GM21526 (cell line): ENCODE data around the gene BET1L.
"Not testable (repeated sequence)": the region's sequence is repeated elsewhere in the genome, so short reads cannot be mapped to it uniquely, and the experiment has no call there.

Source experiments
- ATAC-seq: cut with Tn5 transposase; IDR thresholded peaks from one replicate; pipeline ENCODE4 v1.9.1; 2021; ENCODE audit warnings: moderate library complexity; ENCODE audit not compliant: unreplicated experiment, low FRiP score

BET1L gene, protein sequence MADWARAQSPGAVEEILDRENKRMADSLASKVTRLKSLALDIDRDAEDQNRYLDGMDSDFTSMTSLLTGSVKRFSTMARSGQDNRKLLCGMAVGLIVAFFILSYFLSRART

DNA sequence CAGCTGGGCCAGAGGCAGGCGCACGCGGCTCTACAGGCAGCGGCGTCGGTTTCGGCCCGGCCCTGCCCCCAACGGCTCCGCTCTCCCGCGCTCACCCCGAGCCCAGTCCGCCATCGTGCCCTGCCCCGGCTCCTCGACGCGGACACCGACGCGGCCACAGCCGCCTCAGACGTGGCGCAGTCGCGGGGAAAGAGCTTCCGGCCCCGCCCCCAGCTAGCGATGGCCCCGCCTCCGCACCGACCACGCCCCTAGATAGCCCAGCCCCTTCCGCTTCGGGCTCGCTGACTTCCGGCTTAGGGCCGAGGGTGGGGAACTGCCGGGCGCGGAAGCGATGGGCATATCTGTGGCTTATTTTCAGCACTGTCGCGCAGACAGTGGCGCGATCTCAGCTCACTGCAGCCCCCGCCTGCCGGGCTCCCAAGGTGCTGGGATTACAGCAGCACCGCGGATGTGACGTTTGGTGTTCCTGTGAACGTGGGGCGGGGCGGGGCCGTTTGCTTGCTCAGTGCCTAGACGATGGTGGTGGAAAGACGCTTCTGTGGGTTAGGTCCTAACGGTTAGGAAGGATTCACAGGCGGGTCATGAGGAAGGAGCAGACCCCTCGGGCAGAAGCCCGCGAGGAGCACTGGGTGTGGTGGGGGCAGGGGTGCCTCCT is at the start of gene BET1L, which contains the start of gene RIC8A:
Gene BET1L, minus strand, starts transcription at position 192 of the 655 bp plus-strand sequence. Its CDS starts 78 bp downstream, at position 114.
Gene RIC8A, plus strand, starts transcription at position 501 of the 655 bp plus-strand sequence. CDS start 1,147 bp downstream, outside the sequence.
- peak; percentile 69 for ATAC-seq

- ATAC-seq: no peak
Measured at GRCh38 chr11:255816-256215, 48.6 kb upstream of the BET1L start.

- ATAC-seq: no peak
Measured at GRCh38 chr11:255176-255575, 48.0 kb upstream of the BET1L start.

GRCh38 chr11:253886-254270 is 46.7 kb upstream of the BET1L start:
- ATAC-seq: no peak

DNA sequence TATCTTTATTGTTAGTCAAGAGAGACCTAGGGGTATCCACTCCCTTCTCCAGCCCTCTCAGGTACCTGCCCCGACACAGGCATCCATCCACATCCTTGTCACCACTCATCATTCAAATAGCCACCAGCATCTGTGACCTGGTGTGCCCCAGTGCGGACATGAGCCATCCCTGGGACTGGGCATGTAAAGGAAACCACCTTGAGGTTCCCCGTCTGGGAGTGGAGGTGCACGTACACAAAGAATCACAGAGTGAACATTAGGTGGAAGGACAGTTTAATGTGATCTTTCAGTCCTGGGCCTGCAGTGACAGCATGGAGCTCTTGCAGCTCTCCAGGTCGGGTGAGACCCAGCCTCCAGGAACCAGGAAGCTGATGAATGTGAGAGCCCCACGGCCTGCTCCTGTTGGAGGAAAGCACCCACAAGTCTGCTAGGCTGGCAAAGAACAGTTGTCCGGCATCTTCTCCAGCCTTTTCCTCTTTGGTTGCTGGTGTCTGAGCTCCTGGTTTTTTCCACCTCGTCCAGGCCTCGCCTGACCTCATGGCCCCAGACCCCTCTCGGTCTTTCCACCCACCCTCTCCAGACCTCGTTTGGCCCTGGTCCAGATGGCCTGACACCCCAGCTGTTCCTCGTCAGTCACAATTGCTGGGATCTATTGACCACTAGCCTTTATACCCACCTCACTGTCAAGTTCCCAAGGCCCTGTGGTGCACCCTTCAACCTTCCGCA is 46.1 kb upstream of the BET1L start:
- ATAC-seq: no peak

DNA sequence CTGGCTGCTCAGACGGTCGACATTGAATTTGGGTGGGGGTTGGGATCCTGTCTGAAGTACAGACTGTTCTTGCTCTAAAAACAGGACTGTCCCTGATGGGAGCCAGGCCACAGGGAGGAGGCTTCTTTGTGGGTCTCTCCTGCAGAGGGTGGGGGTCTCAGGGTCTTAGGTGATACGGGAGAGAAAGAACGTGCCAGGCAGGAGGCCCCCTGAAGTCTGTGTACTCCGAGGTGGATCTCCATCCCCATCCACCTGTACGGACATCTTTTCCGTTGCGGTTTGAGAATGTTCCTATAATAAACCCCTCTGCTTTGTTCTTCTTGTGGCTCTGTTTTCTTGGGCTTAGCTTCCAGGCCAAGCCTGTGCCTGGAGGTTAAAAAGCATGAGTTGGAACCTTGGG is 45.5 kb upstream of the BET1L start:
- no peak for ATAC-seq

- no peak for ATAC-seq
Measured at GRCh38 chr11:251550-251949, 44.4 kb upstream of the BET1L start.

DNA sequence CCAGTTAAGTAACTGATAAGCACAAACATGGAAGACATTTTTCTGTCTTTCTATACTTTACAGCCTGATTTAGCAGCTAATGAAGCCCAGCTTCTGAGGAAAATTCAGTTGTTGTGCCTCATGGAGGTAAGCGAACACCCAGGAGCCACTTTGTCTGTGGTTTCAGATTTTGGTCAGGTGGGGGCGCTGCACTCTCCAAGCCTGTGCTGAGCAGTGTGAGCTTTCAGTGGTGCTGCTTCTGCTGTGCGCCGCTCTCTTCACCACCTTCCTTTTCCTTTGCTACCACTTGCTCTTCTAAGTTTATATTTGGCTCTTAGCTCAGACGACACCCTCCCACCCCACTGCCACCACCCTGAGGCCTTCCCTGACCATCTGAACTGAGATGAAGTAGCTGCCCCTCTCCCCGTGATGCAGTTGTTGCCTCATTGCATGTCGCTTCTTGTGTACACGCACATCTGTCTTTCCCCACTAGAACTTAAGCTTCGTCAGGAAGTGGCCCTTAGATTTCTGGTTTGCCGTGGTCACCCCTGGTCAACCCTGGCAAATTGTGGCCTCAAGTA is 43.6 kb upstream of the BET1L start:
- ATAC-seq: no peak

GRCh38 chr11:250274-250673 is 43.1 kb upstream of the BET1L start:
- no peak for ATAC-seq

DNA sequence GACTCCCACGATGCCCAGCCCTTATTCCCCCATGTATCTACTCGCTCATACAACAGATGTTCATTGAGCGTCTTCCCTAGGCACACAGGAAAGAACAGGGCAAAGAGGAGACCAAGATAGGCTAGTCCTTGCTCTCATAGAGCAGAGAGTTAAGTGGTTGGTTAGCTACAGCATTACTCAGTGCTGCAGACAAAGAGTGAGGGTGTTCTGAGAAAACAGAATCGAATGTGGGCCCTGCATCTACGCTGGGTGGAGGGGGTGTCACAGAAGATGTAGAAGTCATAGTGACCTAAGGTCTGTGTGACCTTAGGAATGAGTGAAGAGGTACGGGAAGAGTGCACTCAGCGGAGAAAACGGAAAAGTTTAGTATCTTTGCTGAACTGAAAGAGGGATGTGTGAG is 41.9 kb upstream of the BET1L start:
- no peak for ATAC-seq

- no peak for ATAC-seq
Measured at GRCh38 chr11:244376-244775, 37.2 kb upstream of the BET1L start.

DNA sequence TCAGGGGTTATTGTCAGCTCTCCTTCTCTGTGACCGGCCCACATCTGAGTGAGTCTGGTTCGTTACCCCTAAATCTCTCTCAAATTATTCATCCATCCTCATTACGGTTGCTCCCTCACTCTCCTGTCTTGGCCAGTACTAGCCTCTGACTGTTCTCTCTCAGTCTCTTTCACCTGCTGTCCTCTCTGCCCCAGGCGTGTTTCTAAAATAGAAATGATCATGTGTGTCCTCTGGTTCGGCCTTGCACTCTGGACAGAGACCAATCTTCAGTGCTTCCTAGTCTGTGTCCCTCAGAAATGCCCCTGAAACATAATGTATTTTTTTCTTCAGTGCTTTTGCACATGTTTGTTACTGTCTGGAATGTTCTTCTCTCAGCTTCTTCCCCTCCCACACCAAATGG is 34.4 kb upstream of the BET1L start:
- no peak for ATAC-seq

DNA sequence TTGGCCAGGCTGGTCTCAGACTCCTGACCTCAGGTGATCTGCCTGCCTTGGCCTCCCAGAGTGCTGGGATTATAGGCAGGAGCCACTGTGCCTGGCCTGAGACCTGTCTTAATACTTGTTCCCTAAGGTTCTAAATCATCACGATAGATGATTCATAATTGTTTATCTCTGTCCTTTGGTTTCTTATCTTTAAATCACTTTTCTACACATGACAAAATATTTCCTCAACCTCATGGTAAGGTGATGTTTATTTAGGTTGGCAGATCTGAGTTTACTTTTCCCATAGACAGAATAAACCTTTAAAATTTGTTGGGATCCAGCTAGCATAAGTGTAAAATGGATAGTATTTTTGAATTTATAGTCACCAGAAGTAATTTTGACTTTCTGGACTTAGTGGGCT is 33.1 kb upstream of the BET1L start:
- ATAC-seq: no peak

DNA sequence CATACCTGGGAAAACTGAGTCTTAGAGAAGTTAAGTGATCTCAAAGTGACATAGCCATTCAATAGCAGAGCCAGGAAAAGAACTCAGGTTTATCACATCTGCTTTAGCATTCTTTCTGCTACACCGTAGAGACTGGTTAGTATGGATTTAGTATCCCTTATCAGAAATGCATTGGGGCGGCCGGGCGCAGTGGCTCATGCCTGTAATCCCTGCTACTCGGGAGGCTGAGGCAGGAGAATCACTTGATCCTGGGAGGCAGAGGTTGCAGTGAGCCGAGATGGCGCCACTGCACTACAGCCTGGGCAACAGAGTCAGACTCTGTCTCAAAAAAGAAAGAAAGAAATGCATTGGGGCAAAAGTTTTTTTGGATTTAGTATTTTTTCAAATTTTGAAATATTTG is 31.1 kb upstream of the BET1L start:
- not testable (repeated sequence) for ATAC-seq

DNA sequence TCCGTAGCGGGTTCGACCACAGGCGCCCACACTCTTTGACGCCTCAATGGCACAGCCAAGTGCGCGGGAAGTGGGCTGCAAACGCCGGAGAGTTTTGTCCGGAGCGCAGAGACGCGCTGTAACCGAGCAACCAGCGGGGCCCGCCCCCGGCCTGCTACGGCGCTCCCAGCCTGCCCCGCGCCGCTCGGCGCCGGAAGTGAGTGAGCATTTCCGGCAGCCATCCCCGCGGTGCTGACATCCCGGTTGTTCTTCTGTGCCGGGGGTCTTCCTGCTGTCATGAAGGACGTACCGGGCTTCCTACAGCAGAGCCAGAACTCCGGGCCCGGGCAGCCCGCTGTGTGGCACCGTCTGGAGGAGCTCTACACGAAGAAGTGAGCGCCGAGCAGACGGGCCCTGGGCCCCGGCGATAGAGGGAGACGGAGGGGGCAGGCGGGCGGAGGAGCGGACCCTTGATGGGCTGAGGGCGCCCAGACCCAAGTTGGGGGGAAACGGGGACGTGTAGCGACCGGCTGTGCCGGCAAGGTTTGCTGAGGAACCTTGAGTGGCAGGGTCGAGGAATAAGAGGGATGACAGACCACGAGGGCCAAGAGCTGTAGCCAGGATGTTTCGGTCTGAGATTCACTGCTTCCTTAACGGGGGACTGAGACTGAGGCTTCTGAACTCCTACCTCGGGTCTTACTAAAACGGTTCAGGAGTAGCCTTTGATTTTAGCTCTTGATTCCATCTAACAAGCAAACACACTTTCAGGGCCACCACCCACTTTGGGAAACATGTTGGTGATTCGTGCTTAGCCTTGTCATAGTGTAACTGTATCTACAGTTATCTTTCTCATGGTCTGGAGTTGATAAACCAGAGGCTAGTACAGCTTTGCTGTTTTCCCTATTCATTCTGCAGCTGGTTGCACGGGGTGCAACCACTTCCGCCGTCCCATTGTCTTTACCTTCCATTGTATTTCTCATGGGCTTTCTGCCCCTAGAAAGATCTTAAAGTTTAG is 29.9 kb upstream of the BET1L start, which contains the start of gene PSMD13:
Gene PSMD13, plus strand, starts transcription at position 203 of the 994 bp plus-strand sequence. Its CDS starts 74 bp downstream, at position 277.
- peak; percentile 63 for ATAC-seq

DNA sequence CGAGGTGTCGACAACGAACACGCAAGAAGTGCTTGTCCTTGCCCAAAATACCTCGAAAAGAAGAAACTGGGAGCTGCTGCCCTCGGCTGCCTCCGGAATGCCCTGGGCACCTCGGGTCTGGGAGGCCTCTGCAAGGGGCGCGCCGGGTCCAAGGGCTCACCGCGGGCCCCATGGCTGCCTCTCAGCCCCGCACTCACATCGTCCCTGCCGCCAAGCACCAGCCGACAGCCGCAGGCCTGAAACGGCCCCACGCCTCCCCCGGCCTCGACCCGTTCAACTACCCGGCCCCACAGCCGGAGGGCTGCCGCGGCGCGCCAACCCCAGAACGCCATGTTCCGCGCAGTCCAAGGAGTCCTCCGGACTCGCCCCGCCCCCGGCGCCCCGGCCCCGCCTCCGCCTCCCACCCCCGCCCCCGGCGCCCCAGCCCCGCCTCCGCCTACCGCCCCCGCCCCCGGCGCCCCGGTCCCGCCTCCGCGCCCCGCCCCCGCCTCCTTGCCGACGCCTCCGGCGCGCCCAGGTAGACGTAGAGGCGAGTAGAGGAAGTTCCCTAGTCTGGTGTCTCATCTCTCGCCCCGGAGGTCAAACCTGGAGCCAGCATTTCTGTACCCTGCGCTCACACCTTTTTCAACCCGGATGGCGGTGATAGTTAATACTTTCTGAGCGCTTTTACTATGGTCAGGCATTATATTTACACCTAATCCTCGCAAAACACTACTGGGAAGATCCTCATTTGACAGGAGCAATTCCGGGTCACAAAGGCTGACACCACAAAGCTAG is 29.0 kb upstream of the BET1L start, which contains the start of gene SIRT3:
Gene SIRT3, minus strand, starts transcription at position 346 of the 777 bp plus-strand sequence. Its CDS starts 14 bp downstream, at position 332.
- peak; percentile 72 for ATAC-seq

DNA sequence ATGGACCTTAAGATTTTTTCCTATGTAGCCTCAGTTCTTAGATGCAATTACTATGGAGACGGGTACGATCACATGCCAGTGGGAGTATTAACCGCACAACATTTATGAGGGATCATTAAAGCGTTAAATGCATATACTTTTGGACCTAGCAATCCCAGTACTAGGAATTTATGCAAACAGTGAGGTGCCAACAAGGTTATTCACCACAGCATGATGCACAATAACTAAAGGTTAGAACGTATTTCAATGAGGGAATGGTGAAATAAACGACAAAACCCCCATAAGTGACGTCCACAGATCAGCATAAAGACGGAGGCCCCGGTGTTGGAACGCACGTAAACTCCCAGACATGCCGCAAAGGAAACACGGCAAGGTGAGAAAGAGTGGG is 28.4 kb upstream of the BET1L start:
- peak; percentile 17 for ATAC-seq

- ATAC-seq: no peak
Measured at GRCh38 chr11:235180-235579, 28.0 kb upstream of the BET1L start.
